HuH-7 (cell line): ENCODE results near the gene ELF4.

ENCODE experiments used
- DNase-seq: peaks from one replicate; pipeline ENCODE4 v3.0.0; 2011; ENCODE audit warnings: low spot score

Gene ELF4

DNA sequence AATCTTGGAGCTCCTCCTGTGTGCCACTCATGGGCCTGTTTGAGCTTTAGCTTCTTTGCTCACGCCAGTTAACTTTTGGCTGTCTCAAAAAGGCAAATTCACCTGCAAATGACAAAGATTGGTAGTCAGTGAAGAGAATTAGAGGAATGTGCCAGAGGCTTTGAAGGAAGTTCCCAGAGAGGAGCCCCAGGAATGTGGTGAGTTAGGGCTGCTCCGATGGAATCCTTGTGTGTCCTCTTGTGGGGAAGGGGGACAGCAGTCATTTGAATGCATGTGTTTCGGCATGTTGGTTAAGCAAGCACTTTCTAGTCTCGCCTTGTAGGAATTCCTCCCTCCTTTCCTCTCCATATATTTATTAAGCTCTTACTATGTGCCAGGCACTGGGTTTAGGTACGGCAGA lies 62.9 kb downstream of the ELF4 start:
- DNase-seq, result no peak

DNA sequence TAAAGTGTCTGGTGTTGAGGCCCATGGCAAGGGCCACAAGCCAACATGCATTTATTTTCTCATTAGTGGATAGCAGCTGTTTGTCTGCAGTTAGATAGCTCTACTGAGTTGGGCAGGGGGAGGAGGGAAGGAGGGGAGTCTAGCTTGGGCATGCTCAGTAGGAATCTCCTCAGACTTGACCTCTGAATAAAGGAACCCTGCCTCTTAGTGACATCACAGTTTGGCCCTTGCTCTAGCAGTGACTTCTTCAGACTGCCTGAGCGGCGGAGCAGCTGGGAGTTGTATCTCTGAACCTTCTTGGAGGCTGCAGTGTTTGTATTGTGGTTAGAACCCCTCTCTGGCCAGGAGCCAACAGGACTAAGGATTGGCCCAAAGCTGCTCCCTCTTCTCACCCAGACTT lies 70.5 kb downstream of the ELF4 start:
- no peak for DNase-seq

DNA sequence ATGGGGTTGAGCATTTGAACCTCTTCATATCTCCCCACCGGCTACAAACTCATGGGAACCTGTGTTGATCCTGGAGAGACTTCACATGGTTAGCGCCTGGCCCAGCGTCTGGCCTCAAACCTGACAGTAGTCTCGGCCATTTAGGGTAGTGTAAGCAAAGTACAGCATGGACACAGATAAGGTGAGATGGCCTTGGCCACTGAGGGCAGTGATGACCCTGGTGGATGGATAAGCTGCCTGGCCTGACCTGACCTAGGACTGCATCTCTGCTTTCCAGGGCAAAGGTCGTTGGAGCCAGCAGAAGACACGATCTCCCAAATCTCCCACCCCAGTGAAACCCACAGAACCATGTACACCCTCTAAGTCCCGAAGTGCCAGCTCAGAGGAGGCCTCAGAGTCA lies 76.1 kb downstream of the ELF4 start:
- DNase-seq, result no peak

DNA sequence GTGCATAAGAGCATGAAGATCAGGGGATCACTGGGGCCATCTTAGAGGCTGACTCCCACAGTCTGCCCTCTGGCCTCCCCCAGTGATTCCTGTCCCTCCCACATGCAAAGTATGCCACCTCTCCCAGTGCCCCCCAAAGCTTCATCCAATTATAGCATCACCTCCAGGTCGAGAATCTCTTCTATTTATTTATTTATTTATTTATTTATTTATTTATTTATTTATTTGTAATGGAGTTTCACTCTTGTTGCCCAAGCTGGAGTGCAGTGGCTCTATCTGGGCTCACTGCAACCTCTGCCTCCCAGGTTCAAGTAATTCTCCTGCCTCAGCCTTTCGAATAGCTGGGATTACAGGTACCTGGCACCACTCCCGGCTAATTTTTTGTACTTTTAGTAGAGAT lies 77.7 kb downstream of the ELF4 start:
- DNase-seq, result no peak

DNA sequence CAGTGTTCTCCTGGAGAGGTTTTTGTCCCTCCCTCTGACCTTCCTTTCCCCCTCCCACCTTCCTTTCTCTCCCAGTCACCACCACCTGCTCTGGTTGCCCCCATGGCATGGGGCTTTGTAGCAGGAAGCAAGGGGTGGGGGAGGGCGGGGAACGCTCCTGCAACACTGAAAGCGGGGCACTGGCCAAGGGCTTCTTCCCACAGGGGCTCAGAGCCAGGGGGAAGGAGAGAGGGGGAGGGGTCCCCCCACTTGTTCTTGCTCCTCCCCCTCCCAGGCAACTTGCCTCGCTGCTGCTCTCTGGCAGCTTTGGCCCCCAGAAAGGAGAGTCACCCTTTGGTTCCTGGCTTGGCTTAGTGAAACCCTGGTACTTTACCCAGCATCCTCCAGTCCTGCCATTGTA lies 79.5 kb downstream of the ELF4 start:
- DNase-seq, result no peak

DNA sequence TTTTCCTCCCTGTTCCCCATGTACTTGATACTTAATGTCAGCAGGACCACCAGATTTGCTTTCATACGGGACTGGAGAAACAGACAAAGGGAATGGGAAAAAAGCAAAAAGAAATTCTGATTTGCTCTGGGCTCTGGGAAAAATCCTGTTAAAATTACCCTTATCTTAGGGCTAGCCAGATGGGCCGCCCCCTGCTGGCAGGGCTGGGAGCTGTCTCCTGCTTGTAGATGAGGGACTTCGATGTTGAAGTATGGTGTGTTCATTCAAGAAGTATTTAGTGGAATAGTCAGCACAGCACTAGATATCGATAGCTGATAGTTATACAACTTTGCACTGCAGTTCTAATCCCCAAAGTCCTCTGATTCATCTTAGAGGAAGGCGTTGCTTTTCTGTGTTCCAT lies 82.1 kb downstream of the ELF4 start:
- peak; percentile 33 for DNase-seq

DNA sequence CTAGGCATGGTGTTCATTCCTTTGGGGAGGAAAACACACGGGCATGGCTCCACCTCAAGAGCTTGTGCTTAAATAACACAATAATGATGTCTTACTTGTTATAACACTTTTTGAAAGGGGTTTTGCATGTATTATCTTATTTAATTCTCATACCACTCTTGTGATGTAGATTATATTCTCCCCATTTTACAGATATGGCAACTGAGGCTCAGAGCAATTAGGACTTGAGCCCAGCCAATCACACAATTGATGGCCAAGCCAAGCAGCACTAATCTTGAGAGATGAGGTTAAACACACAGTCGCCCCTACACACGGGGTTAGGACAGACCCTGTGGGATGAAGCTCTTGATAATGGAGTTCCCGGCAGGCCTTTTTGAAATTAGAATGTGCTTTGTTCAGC lies 82.7 kb downstream of the ELF4 start:
- no peak for DNase-seq

DNA sequence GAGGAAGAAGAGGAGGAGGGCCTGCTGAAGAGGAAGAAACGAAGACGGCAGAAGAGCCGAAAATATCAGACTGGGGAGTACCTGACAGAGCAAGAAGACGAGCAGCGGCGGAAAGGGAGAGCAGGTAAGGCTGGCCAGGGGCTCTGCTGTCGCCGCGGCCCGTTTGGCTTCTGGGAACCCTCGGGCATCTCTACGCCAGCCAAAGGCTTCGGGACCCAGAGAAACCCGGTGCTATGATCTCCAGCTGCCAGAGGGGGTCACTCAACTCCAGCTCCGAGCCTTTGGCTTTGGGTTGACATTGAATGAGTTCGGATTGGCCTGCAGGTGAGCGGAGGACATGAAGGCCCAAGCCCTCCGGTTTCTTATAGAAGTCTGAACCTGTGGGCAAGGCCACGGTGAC lies 85.0 kb downstream of the ELF4 start:
- DNase-seq, result peak; percentile 33

DNA sequence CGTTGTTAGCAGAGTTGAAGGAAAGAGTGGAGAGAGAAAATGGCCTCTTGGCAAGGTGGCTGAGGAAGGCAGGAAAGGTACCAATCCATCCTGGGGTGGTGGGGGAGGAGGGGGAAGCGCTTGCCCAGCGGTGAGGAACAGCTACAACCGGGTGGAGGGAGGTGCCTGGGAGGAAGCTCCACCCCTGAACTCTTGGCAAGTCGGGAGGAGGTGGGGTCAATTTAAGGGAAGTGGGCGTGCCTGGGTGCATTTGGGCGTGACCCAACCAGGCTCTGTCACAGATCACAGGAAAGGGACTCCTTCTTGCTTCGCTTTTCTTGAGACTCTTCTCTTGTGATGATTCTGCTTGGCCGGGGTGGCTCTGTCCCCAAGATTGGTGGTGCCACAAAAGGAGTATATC lies 86.2 kb downstream of the ELF4 start:
- DNase-seq, result peak; percentile 14

DNA sequence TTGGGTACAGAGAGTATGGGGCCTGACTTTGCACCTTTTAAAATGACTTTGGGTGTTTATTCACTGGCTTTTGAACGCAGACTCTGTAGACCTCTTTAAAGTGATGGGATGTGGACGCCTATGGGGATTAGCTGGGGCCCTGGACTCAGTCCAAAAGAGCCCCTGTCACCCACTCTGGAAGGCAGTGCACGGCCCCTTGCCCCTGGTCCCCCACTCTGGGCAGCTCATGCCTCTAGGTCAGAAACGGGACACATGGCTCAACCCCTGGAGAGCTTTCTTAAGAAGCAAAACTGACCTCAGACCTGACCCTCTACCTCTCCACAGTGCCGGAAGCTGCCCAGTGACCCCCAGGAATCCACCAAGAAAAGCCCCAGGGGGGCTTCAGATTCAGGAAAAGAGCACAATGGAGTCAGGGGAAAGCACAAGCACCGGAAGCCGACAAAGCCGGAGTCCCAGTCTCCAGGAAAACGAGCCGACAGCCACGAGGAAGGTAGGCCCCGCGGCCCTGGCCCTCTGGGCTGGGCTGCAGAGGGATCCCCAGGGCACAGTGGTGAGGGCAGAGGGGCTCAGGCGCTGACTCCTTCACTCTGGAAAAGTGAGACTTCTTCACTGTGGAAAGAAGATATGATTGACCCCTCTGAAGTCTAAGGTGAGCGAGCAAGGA lies 89.5 kb downstream of the ELF4 start:
- no peak for DNase-seq

DNA sequence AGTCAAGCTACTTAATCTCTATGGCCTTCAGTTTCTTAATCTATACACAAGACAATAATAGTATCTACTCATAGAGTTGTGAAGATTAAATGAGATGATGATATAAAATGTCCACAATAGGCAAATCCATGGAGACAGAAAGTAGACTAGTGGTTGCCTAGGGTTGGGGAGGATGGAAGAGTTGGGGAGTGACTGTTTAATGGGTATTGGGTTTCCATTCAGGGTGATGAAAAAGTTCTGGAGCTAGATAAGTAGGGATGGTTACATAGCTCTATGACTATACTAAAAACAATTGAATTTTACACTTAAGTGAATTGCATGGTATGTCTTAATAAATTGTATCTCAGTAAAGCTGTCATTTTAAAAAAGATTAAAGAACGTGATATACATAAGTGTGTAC lies 92.2 kb downstream of the ELF4 start:
- no peak for DNase-seq

DNA sequence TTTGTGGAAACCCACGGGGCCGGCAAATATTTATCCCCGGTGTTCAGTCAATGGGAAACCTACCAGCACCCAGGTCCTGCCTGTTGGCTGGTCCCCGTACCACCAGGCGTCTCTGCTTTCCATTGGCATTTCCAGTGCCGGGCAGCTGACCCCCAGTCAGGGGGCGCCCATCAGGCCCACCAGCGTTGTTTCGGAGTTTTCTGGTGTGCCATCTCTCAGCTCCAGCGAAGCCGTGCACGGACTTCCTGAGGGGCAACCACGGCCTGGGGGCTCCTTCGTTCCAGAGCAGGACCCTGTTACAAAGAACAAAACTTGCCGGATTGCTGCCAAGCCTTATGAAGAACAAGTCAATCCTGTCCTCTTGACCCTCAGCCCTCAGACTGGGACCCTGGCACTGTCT lies 95.1 kb downstream of the ELF4 start:
- no peak for DNase-seq
